Prostate gland (tissue), 2 donors: ENCODE data around the gene RASSF10. TPM values are rescaled to one million over a fixed set of nuclear protein-coding genes. Genes with fewer than 3 reads are reported as not detected.

ENCODE experiments used
- DNase-seq: peaks from one replicate; pipeline ENCODE4 v3.0.0-alpha.2; 2019; ENCODE audit warnings: low spot score
- H3K27ac ChIP-seq, 2 donors: fragments of 200-600 bp; sonication (generic); 2 replicates each; pipeline ENCODE4 v1.5.1; 2017 to 2019
- H3K27me3 ChIP-seq: fragments of 200-600 bp; sonication (generic); replicated peaks from 2 replicates; pipeline ENCODE4 v1.5.1; 2019; ENCODE audit not compliant: insufficient read depth
- H3K36me3 ChIP-seq, 2 donors: fragments of 200-600 bp; sonication (generic); 1 replicate in 1 of 2; 2 replicates in 1 of 2; pipeline versions ENCODE4 v1.5.1 to v1.8.1; 2017 to 2019
- H3K4me1 ChIP-seq: fragments of 200-600 bp; sonication (generic); replicated peaks from 2 replicates; pipeline ENCODE4 v1.5.1; 2019
- H3K4me3 ChIP-seq, 2 donors: fragments of 200-600 bp; sonication (generic); 2 replicates each; pipeline ENCODE4 v1.5.1; 2017 to 2019
- H3K9me3 ChIP-seq: fragments of 200-600 bp; sonication (generic); 2 replicates; pipeline ENCODE4 v1.5.1; 2017
- CTCF ChIP-seq, 4 experiments: fragments of 200-600 bp in 2 of 4; fragments of 450-650 bp in 2 of 4; sonication (generic) in 2 of 4; IDR thresholded peaks; 1 replicate in 3 of 4; 2 replicates in 1 of 4; pipeline ENCODE4 v1.5.1; 2016 to 2019; ENCODE audit warnings: antibody characterized with exemption in 4 of 4, mild to moderate bottlenecking in 2 of 4, moderate library complexity in 2 of 4
- POLR2A ChIP-seq: fragments of 450-650 bp; IDR thresholded peaks from one replicate; pipeline ENCODE4 v1.6.1; 2016; ENCODE audit warnings: antibody characterized with exemption, mild to moderate bottlenecking
- POLR2AphosphoS5 ChIP-seq: sonication (generic); formaldehyde crosslinking; IDR thresholded peaks from one replicate; pipeline ENCODE4 v1.6.1; 2017; ENCODE audit warnings: antibody characterized with exemption
- WGBS: methylation state at CpG from one replicate; pipeline ENCODE4 v1.1.5; 2018; 5-methylcytosine and 5-hydroxymethylcytosine counted together
- intact Hi-C: fragments of 100-400 bp; cut with DNase I; formaldehyde crosslinking; loops from one replicate; pipeline ENCODE4 v1.14.2; 2022
- total RNA-seq, 2 donors: library from RNA; depleted of rRNA; stranded (reverse); fragments of >200 nt; gene quantifications; one replicate each; pipeline ENCODE4 v1.1.0, GENCODE V29; 2016

Gene RASSF10
- total RNA-seq, 2 donors from 2014 or later, result 2.7 to 3.3 TPM

- 80% methylated on average over 1 of the region's 1 CpG for WGBS
- Histone ChIP-seq H3K4me1 (no peaks in the 10 kb centered on the region), H3K9me3 (no peaks in the 10 kb centered on the region), H3K4me3 (no peak overlapping the region), H3K36me3 (no peaks in the 10 kb centered on the region), H3K27ac (no peak overlapping the region), H3K27me3 (no peaks in the 10 kb centered on the region)
- DNase-seq, result no peak
- TF ChIP-seq POLR2A (no peak), POLR2AphosphoS5 (no peak), CTCF (IDR thresholded peaks at IDR 0.05) (no peak)
- intact Hi-C loops, result no loop called here
Observed at GRCh38 chr11:12993626-12994025, 15.5 kb upstream of the RASSF10 start.

GRCh38 chr11:12994476-12994875 is 14.6 kb upstream of the RASSF10 start:
- Histone ChIP-seq H3K27me3 (no peaks in the 10 kb centered on the region), H3K4me1 (no peaks in the 10 kb centered on the region), H3K36me3 (no peaks in the 10 kb centered on the region), H3K27ac (no peak overlapping the region), H3K9me3 (no peaks in the 10 kb centered on the region), H3K4me3 (no peak overlapping the region)
- no peak for DNase-seq
- intact Hi-C loops, result no loop called here
- WGBS, result 89% methylated on average over 2 of the region's 2 CpGs
- TF ChIP-seq POLR2AphosphoS5 (no peak), CTCF (IDR thresholded peaks at IDR 0.05) (no peak), POLR2A (no peak)

- no peaks in the 10 kb centered on the region for H3K4me1 ChIP-seq
- no peaks in the 10 kb centered on the region for H3K9me3 ChIP-seq
- no peak overlapping the region for H3K27ac ChIP-seq
- TF ChIP-seq POLR2AphosphoS5 (no peak), POLR2A (no peak), CTCF (IDR thresholded peaks at IDR 0.05) (no peak)
- H3K4me3 ChIP-seq, result no peak overlapping the region
- intact Hi-C loops, result no loop called here
- no peaks in the 10 kb centered on the region for H3K36me3 ChIP-seq
- DNase-seq, result no peak
- no peaks in the 10 kb centered on the region for H3K27me3 ChIP-seq
Observed at GRCh38 chr11:12995188-12995587, 13.9 kb upstream of the RASSF10 start.

GRCh38 chr11:12995823-12996222 is 13.3 kb upstream of the RASSF10 start:
- Histone ChIP-seq H3K36me3 (no peaks in the 10 kb centered on the region), H3K27ac (no peak overlapping the region), H3K9me3 (no peaks in the 10 kb centered on the region), H3K4me1 (no peaks in the 10 kb centered on the region), H3K4me3 (no peak overlapping the region), H3K27me3 (no peaks in the 10 kb centered on the region)
- intact Hi-C loops, result no loop called here
- TF ChIP-seq CTCF (IDR thresholded peaks at IDR 0.05) (no peak), POLR2A (no peak), POLR2AphosphoS5 (no peak)
- DNase-seq, result no peak

GRCh38 chr11:12997168-12997567 is 11.9 kb upstream of the RASSF10 start:
- no peak for DNase-seq
- no peaks in the 10 kb centered on the region for H3K4me1 ChIP-seq
- H3K4me3 ChIP-seq, result no peak overlapping the region
- no peak overlapping the region for H3K27ac ChIP-seq
- 58% methylated on average over 1 of the region's 1 CpG for WGBS
- no peaks in the 10 kb centered on the region for H3K27me3 ChIP-seq
- no peaks in the 10 kb centered on the region for H3K36me3 ChIP-seq
- no peak for TF ChIP-seq POLR2A
- TF ChIP-seq CTCF (IDR thresholded peaks at IDR 0.05), result no peak
- no peak for TF ChIP-seq POLR2AphosphoS5
- intact Hi-C loops, result no loop called here
- no peaks in the 10 kb centered on the region for H3K9me3 ChIP-seq
